Kidney tubule cell (primary cell): ENCODE results near the gene TBX2.

ENCODE experiments used
- DNase-seq: peaks from one replicate; pipeline ENCODE4 v3.0.0-alpha.2; 2018; ENCODE audit warnings: low spot score

Gene TBX2

GRCh38 chr17:61387511-61388305, 11.9 kb upstream of the TBX2 start:
- no peak for DNase-seq

GRCh38 chr17:61388561-61389356, 10.9 kb upstream of the TBX2 start:
- DNase-seq, result no peak

DNA sequence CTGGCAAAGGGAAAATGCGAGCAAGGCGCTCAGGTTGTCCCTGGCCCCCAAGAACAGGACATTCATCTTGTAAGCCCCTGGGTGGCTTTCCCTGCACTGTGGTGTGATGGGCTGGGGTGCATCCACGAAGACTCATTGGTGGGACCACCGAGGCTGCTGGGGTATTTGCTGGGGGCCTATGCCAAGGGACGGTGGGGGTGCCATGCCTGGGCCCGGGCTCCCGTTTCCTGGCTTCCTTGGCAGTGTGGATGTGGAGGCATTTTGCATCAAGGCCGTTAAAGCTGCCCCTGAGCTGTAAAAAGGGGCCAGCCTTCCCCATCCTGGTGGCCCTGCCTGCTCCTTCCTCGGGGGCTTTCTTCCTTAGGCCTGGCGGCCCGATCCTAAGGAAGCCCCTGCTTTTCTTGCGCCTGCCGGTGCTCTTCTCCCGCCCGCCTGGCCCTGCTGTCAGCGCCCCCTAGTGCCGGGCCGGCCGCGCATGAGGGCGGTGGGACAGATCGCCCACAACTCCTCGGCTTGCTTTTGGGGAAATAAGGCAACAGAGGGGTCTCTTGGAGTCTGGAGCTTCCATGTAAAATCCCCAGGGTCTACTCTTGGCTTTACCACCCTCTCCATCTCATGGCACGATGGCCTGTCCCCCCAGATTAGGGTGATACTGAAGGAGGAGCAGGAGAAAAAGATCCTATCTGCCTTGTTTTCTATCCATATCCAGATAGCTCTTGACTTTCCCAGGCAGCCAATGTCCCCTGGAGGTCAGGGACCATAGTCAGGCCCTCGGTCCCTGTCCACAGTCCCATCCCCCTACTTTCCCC, 9.8 kb upstream of the TBX2 start:
- no peak for DNase-seq

GRCh38 chr17:61390479-61390791, 9.2 kb upstream of the TBX2 start:
- DNase-seq, result no peak

- DNase-seq, result no peak
These were observed 7.9 kb upstream of the TBX2 start for GRCh38 chr17:61391595-61392291.

DNA sequence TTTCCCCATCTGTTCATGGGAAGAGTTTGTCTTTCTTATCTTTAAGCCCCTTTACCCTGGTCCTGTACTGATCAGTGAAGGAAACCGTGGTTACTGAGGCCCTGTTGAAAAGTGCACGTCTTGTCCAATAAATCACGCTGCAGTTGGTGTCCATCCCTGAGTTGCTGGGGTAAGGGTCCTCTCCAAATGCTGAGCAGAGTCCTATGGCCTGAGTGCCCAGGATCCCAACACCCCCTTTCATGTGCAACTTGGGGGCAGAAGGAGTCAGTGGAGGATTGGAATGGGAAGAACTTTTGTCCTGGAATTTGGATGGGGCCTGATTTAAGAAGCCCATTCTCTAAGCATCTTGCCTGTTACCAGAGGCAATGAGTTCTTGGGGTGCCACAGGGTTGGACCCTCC, 7.0 kb upstream of the TBX2 start:
- DNase-seq, result no peak

DNA sequence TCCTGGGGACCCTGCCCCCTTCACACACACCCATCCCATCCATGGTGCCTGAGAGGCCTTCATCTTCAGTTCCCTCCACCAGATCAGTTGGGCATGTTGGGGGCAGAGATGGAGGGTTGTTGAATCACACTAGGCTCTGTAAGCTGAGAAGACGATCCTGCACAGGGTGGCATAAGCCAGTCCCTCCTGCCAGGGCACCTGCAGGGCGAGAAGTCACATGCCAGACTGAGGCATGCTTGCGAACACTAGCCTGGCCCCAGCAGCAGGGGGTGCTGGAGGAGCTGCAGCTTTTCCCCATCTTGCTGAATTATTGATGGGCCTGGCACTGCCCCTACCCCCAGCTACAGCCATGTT, 6.1 kb upstream of the TBX2 start:
- no peak for DNase-seq

GRCh38 chr17:61393904-61394629, 5.6 kb upstream of the TBX2 start:
- DNase-seq, result no peak

DNA sequence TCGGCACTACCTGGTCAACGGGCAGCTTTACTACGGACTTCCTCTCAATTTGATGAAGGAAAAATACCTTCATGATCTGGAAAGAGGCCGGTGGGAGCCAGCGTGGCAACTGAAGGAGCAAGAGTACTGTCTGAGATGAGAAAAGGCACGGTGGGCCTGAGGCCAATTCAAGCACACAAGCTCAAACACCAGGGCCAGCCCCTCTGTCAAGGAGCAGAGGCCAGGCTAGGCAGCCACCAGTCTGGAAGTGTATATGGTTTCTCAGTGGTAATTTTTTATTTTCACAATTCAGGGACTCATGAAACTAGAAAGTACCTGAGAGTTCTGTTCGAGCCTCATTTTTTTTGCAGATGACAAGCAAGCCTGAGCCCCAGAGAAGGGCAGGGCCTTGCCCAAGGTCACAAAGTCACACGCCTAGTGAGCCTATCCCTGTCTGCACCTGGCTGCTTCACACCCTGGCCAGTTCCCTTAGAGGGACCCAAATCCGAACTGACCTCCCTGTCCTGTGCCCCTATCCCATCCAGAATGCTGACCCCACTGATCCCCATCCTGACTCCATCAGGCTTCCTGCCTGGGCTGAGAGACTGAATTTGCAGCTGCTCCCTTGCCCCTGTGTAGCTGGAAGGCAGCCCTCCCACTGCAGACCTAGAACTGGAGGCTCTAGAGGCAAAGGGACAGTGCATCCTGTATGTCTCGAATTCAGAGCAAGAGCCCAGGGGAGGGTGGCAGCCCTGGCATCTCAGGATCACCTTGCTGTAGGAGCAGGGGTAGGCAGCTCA, 4.8 kb upstream of the TBX2 start:
- DNase-seq, result no peak

DNA sequence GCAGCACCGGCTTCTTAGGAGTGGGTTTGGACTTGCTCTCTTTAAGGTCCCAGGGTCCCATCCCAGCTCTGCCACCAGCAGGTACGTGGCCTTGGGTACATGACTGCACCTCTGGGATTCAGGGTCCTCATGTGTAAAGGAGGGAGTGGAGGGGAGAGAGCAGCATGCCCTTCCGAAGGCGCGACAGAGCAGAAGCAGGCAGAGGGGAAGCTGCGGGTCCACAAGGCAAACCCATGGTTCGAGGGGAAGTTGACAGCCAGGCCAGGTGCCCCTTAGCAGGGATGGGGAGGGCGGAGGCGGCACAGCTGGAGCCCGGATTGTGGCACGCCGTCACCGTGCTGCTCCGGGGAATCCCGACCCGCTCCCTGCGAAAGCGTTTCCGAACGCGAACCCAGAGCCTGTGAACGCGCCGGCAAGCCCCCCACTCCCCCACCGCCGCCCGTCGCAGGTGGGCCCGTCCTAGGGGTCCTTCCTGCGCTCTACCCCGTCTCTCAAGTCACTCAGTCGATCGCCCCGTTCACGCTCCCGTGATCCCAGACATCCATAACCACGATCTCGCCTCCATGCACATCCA, 4.1 kb upstream of the TBX2 start:
- no peak for DNase-seq

DNA sequence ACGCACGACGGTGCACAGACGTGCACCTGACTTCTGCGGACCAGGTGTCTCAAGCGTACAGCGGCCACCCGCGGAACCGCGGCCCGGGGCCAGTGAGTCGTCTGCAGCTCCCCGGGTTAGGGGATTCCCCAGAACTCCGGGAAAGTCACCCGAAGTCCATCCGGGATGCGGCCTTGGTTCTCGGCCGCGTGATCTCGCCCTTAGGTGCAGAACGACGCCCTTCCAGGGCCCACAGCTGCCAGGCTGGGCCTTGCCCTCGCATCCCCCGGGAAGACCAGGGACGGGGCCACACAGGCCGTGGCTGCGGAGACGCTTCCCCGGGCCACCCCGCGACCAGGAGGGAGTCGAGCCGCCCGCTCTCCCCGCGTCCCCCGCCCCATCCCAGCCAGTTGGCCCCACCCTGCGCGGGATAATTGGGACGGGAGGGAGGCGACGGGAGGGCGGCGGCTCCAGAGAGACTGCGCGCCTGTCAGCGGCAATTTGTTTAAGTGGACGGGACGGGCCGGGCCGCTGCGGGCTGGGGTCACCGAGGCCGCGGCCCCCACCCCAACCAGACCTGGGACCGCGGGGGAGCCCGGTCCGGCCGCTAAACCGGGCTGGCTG, 3.6 kb upstream of the TBX2 start:
- no peak for DNase-seq

DNA sequence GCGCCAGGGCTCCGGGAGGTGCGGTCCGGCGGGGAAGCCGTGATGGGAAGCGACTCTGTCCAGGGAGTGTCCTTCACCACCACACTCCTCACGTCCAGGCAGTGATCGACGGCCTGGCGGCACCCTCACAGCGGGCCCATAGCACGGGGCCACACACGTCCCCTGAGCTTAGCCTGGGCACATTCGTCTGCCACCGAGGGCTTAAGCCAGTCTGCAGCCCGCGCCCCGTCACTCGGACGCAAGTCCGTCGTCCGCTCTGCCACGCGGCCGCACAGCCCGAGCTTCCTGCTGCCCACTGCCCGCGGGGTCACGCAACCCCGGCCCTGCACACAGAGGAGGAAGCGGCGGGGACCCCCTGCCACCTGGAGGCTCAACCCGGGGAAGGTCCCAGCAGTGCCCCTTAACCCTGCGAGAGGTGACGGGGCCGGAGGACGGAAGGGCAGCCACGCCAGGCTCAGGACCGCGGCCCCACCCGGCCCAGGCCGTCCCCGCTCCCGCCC, 3.0 kb upstream of the TBX2 start:
- no peak for DNase-seq

GRCh38 chr17:61397086-61397842, 2.4 kb upstream of the TBX2 start:
- no peak for DNase-seq

GRCh38 chr17:61398721-61399130, 917 bp upstream of the TBX2 start:
- no peak for DNase-seq

- DNase-seq, result no peak
These were observed 548 bp downstream of the TBX2 start for GRCh38 chr17:61400066-61400716.

DNA sequence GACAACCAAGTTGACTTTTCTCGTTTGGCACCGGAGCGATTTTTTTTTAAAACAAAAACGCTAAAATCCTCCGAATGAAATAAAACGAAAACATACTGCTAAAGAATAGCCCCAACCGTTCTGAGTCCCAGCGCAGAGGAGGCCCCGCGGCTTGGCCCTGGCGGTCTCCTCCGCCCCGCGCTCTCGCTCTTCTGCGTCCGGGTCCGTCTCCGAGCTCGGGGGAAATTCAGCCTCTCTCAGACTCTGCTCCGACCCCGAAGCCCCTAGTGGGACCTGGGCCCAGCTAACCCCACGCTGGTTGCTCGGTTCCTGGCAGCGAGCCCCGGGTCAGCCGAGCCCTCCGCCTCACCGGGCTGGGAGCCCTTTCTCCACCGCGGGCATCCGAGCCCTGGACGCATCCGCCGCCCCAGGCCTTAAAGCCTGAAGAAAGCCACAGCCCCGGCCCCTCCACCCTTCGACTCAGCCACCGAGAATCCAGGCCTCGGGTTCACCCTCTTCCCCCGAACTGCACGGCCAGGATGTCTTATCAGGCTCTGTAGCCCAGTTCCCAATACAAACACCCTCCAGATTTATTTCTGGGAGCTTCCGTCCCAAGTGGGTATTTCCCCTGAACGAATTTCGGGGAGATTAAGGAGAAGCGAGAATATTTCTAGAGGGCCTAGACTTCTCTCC, 1.2 kb downstream of the TBX2 start:
- DNase-seq, result no peak

DNA sequence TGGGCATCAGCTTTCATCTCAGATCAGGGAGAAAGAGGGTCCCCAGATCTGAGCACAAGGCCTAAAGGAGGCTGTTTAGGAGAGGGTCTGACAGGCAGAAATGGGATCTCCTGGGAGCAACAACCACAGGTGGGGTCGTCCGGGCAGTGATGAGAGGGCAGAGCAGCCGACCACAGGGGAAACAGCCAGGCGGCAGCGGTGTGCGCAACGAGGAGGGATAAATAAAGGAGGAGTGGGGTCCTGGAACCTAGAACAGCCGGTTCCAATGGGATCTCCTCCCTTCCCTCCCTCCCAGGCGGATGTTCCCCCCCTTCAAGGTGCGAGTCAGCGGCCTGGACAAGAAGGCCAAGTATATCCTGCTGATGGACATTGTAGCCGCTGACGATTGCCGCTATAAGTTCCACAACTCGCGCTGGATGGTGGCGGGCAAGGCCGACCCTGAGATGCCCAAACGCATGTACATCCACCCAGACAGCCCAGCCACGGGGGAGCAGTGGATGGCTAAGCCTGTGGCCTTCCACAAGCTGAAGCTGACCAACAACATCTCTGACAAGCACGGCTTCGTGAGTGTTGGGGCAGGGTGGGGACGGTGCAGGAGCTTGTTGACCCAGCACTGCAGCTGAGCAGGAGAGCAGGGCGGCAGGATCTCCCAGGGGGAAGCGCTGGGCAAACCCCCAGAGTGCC, 1.9 kb downstream of the TBX2 start:
- no peak for DNase-seq
